ENCODE results near the gene HIVEP2. TPM values are rescaled to one million over a fixed set of nuclear protein-coding genes. Genes with fewer than 3 reads are reported as not detected.
"Not testable (repeated sequence)": the region's sequence is repeated elsewhere in the genome, so short reads cannot be mapped to it uniquely, and the experiment has no call there.

The HIVEP2 gene
- total and polyA plus RNA-seq, 12 donors: 5.4 to 27.6 (median 16.4) TPM

GRCh38 chr6:142984386-142984785, 39.4 kb upstream of the HIVEP2 start:
- no peaks in the 10 kb centered on the region for H3K9me3 ChIP-seq (replicated peaks in 1 of 3)
- no peak for DNase-seq
- no peaks in the 10 kb centered on the region for H3K36me3 ChIP-seq (replicated peaks in 1 of 2)
- intact Hi-C loops (cut with DNase I): no loop called here
- H3K4me3 ChIP-seq: no peak overlapping the region
- no peaks in the 10 kb centered on the region for H3K4me1 ChIP-seq (replicated peaks in 1 of 2)
- H3K27me3 ChIP-seq: no peaks in the 10 kb centered on the region
- TF ChIP-seq POLR2A (IDR thresholded peaks at IDR 0.05) (no peak), CTCF (IDR thresholded peaks at IDR 0.05) (no peak)
- 75 to 83% (median 81%) methylated on average over 3 of the region's 3 CpGs for WGBS, 4 donors
- H3K27ac ChIP-seq: no peak overlapping the region

- intact Hi-C loops (cut with DNase I): no loop called here
- H3K4me1 ChIP-seq (replicated peaks in 1 of 2): no peaks in the 10 kb centered on the region
- 82 to 87% (median 84%) methylated on average over 3 of the region's 3 CpGs for WGBS, 4 donors
- no peak overlapping the region for H3K4me3 ChIP-seq
- no peaks in the 10 kb centered on the region for H3K27me3 ChIP-seq
- H3K27ac ChIP-seq: no peak overlapping the region
- no peaks in the 10 kb centered on the region for H3K9me3 ChIP-seq (replicated peaks in 1 of 3)
- TF ChIP-seq CTCF (IDR thresholded peaks at IDR 0.05) (no peak), POLR2A (IDR thresholded peaks at IDR 0.05) (no peak)
- DNase-seq: no peak
- H3K36me3 ChIP-seq (replicated peaks in 1 of 2): no peaks in the 10 kb centered on the region
Observed at GRCh38 chr6:142975365-142975764, 30.4 kb upstream of the HIVEP2 start.

GRCh38 chr6:142970941-142971340, 26.0 kb upstream of the HIVEP2 start:
- intact Hi-C loops (cut with DNase I); H3K4me3 ChIP-seq; H3K4me1 ChIP-seq (replicated peaks in 1 of 2); H3K27ac ChIP-seq; DNase-seq; H3K36me3 ChIP-seq (replicated peaks in 1 of 2); H3K9me3 ChIP-seq (replicated peaks in 1 of 3); H3K27me3 ChIP-seq: not testable (repeated sequence)
- 75 to 91% (median 87%) methylated on average over 3 of the region's 3 CpGs for WGBS, 4 donors

GRCh38 chr6:142968601-142969000, 23.6 kb upstream of the HIVEP2 start:
- H3K4me3 ChIP-seq: no peak overlapping the region
- no peaks in the 10 kb centered on the region for H3K27me3 ChIP-seq
- no peak overlapping the region for H3K27ac ChIP-seq
- H3K36me3 ChIP-seq (replicated peaks in 1 of 2): no peaks in the 10 kb centered on the region
- no peak for DNase-seq
- intact Hi-C loops (cut with DNase I): no loop called here
- H3K9me3 ChIP-seq (replicated peaks in 1 of 3): no peaks in the 10 kb centered on the region
- TF ChIP-seq CTCF (IDR thresholded peaks at IDR 0.05): no peak
- TF ChIP-seq POLR2A (IDR thresholded peaks at IDR 0.05): no peak
- no peaks in the 10 kb centered on the region for H3K4me1 ChIP-seq (replicated peaks in 1 of 2)

GRCh38 chr6:142966294-142966693, 21.3 kb upstream of the HIVEP2 start:
- WGBS, 4 donors: 74 to 88% (median 83%) methylated on average over 1 of the region's 1 CpG
- no peaks in the 10 kb centered on the region for H3K36me3 ChIP-seq (replicated peaks in 1 of 2)
- intact Hi-C loops (cut with DNase I): no loop called here

More at GRCh38 chr6:142966294-142966693, 21.3 kb upstream of the HIVEP2 start:
- TF ChIP-seq CTCF (IDR thresholded peaks at IDR 0.05) (no peak), POLR2A (IDR thresholded peaks at IDR 0.05) (no peak)
- H3K4me3 ChIP-seq: no peak overlapping the region
- H3K27me3 ChIP-seq: no peaks in the 10 kb centered on the region
- no peaks in the 10 kb centered on the region for H3K4me1 ChIP-seq (replicated peaks in 1 of 2)
- no peaks in the 10 kb centered on the region for H3K9me3 ChIP-seq (replicated peaks in 1 of 3)
- no peak overlapping the region for H3K27ac ChIP-seq
- DNase-seq: no peak
